Measurements from ENCODE around the gene AMIGO3.
"Not testable (repeated sequence)": the region's sequence is repeated elsewhere in the genome, so short reads cannot be mapped to it uniquely, and the experiment has no call there.

The AMIGO3 gene

DNA sequence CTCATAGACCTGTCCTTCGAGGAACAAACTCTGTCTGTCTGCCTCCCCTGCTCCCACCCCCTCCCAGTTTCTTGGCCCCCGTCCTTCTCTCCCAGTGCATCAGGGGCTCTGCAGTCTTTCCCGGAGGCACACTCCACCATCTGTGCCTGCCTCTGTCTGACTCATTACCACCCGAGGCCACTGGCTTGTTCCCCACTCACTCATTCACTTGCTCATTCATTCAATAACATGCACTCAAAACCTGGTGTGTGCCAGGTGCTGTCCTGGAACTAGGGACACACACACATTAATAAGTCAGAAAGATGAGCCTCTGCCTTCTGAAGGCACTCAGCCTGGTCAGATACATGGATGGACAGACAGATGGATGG lies 12.4 kb downstream of the AMIGO3 start:
- no peak for DNase-seq

DNA sequence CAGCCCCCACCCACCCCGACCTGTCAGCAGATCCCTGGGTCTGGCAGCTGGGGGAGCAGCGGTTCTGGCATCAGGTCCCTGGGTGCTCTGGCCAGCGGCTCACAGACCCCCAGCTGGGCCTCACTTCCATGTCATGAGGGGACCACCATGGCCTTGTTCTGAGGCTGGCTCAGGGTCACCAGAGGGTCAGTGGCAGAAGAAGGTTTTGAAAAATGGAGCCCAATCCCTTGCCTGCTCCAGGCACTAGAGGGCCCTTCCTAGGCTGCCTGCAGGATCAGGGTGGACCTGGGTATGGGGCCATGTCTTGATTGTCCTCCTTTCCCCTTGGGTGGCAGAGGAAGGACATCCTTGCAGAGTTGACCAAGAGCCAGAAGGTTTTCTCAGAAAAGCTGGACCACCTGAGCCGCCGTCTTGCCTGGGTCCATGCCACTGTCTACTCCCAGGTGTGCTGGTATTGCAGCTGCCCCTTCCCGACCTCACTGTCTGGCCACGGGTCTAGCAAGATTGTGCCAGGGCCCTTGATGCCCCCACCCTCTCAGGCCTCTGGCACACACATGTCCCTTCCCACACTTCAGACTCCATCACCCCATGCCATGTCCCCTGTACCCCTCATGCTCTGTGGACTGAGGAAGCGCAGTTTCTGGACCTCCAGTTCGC lies 12.9 kb downstream of the AMIGO3 start:
- no peak for DNase-seq

DNA sequence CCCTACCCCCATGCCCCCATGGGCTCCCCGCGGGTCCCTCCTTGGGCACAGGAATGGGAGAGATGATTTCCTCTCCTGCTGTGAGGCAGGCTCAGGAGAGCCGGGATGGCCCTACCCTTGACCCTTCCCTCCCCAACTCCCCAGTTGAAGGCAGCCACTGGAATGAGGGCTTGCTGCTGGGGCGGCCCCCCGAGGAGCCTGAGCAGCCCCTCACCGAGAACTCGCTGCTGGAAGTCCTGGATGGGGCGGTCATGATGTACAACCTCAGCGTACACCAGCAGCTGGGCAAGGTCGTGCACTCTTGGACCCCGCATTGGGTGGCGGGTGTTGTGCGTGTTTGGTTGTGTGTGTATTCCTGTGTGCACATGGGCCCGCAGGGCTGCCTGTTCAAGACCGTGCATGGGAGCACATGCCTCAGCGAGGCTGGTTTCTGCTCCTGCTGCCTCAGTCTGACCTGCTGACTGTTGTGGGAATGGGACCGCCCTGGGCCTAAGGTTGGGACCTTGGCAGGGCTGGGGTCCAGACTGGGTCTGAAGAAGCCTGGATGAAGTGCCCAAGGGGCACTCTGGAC lies 14.0 kb downstream of the AMIGO3 start:
- DNase-seq = no peak

DNA sequence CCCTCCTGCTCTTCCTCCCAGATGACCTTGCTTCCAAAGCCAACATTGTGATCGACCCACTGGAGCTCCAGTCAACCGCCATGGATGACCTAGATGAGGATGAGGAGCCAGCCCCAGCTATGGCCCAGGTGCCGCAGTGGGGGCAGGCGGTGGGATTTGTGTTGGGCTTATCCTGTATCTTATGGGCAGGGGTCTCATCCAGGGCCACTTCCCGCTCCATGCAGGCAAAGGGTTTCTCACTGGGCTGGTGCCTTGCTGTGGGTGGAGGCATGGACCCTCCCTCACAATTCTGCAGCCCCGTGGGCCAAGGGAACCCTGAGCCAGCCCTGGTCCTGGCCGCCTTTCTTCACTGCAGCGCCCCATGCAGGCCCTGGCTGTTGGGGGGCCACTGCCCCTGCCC lies 14.9 kb downstream of the AMIGO3 start:
- no peak for DNase-seq

DNA sequence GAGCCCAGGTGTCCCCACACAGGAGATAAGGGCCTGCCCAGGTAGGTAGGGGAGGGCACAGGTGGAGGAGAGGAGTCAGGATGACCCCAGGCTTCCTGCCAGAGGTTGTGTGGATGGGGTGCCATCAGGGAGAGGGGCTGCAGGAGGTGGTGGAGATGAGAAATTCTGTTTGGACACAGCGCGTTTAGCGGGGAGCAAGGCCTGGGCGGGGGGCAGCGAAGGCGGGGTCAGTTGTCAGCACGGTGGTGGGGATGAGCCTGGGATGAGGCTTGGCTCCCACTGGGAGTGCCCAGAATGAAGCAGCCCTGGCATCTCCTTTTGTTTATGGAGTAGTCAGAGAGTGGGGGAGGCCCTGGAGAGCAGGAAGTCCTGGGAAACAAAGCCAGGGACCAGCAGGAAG lies 15.5 kb downstream of the AMIGO3 start:
- DNase-seq = no peak

DNA sequence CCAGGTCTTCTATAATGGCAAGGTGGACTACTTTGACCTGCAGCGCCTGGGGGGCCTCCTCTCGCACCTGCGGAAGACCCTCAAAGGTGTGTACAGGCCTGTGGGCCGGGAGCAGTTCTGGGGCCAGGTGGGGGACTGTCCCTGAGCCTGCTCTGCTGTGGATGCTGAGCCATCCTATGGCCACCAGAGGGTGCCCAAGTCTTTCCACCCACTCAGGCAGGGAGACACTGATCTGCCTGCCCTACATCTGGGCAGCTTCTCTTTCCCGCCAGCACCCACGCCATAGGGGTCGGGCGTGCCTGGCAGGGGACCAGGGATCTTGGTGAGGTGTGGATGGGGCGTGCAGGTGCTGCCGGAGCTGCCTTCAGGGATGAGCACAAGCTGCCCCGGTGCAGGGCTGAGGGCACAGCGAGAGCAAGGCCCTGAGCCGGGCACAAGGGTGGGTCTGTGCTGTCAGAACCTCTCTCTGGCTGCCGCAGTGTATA lies 16.0 kb downstream of the AMIGO3 start:
- DNase-seq = peak; percentile 71

DNA sequence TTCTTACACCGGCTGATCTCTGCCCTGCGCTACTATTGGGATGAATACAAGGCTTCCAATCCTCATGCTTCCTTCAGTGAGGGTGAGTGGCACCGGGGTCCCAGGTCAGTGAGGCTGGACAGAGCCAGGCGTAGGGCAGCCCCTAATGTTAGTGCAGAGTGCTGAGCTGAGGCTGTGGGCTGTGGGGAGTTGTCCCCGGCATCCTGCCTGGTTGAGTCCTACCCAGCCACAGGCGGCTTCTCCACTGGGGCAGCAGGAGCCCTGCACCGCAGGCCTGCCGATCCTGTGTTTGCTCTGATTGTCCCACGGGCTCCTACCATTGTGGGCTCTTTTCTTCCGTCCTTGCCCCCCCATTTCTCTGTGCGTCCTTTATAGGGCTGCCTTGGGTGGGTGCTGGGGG lies 16.8 kb downstream of the AMIGO3 start:
- DNase-seq = no peak

DNA sequence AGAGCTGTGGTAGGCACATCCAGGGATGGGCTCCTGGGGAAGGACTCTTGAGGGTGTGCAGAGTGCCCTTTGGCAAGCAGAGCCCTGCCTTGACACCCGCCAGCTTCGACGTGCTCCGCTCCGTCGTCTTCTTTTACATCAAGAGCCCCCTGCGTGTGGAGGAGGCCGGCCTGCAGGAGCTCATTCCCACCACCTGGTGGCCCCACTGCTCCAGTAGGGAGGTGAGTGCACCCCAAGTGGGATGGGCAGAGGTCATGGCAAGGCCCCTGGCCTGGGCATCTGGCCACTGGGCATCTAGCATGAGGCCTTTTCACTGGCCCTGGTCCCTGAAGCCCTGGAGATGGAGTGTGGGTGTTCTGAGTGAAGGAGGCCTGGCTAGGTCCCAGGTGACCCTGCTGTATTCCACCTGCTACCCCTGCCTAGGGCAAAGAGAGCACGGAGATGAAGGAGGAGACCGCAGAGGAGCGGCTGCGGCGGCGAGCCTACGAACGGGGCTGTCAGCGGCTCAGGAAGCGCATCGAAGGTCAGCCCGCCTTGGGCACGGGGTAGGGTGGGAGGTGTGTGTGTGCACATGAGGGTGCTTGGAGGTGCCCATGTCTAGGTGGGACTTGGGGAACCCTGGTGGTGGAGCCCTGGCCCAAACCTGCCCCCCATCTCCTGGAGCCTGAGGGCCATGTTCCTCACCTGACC lies 18.0 kb downstream of the AMIGO3 start:
- no peak for DNase-seq

DNA sequence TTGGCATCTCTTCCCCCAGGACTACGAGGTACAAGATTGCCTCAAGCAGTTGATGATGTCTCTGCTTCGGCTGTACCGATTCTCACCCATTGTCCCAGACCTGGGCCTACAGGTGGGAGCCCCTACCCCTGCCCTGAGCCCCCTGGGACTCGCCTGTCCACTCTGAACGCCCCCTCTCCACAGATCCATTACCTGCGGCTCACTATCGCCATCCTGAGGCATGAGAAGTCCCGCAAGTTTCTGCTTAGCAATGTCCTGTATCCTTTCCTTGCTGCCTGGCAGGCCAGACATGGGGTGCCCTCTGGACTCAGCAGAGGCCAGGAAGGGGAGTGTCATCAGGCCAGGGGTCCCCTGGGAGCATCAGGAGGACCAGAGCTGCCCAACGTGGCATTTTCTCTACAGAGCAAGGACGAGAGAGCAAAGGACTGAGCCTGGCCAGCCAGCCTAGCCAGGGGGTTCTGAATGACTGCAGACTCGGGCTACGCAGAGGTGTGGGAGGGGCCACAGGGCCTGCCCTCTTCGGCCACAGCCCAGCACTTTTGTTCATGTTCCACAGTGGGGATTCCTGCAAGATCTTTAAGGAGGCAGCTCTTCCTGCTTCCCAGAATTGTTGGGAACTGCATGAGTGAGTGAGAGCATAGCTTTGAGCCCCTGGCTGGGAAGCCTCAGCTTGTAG lies 18.9 kb downstream of the AMIGO3 start:
- DNase-seq = no peak

DNA sequence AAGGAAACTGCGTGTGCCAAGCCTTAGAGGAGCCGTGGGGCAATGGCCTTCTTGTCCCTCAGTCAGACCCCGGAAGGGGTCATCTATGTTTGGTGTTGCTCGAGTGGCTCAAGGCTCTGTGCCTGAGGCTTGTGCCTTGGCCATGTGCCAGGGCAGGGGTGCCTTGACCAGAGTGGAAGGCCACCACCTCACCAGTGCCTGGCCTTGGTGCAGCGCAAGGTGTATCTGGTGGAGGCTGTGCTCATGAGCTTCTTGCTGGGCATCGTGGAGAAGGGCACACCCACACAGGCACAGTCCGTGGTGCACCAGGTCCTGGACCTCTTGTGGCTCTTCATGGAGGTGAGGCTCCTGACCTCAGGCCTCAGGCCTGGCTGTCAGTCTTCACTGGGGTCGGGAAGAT lies 19.5 kb downstream of the AMIGO3 start:
- no peak for DNase-seq

DNA sequence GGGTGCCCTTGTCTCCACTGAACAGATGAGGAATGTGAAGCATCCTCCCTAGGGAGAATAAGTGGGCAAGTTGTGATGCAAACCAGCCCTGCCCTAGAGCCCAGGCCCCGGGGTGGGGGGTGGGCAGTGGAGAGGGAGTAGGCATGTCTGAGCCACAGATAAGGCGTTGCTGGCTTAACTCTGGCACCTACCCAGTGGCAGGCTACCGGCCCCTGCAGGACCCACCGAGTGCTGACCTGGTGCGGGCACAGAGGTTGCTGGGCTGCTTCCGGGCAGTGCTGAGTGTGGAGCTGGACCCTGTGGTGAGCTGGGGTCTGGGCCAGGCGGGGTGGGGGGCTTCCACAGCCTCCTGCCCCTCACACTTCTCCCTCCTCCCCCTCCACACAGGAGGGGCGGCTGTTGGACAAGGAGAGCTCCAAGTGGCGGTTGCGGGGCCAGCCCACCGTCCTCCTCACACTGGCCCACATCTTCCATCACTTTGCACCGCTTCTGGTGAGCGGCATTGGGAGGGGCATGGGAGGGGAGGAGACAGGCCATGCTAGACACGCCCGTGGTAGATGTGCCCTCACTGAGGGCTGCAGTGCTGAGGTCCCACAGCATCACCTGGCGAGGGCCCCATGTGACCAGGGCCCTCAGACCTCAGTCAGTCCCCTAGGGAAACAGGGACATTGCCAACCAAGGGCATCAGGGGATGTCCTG lies 20.1 kb downstream of the AMIGO3 start:
- no peak for DNase-seq

DNA sequence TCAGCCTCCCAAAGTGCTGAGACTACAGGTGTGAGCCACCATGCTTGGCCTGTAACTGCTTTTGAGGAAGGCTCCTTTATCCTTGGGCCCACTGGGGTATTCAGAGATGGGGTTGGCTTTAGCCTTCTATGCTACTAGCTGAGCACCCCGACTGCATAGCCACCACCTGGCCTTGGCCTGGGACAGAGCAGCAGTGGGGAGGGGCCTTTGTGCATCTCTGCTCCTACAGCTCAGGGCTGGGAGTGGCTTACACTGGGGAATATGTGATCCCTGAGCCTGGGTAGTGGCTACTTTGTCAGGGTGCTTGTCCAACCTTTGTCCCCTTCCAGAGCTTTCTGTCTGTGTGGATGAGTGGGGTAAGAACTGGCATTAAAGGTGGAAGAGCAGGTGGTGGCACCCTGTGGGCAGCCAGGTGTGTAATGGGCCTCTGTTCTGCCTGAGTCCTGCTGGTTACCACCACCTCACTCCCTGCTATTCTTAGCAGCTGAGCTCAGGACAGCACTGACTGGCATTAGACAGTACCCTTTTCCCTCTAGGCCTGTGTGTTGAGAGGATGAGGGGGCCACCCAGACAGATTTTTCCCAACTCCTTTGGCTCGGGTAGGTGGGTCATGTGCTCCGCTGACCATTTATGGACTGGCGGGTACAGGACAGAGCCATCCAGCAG lies 24.0 kb downstream of the AMIGO3 start:
- DNase-seq = not testable (repeated sequence)

DNA sequence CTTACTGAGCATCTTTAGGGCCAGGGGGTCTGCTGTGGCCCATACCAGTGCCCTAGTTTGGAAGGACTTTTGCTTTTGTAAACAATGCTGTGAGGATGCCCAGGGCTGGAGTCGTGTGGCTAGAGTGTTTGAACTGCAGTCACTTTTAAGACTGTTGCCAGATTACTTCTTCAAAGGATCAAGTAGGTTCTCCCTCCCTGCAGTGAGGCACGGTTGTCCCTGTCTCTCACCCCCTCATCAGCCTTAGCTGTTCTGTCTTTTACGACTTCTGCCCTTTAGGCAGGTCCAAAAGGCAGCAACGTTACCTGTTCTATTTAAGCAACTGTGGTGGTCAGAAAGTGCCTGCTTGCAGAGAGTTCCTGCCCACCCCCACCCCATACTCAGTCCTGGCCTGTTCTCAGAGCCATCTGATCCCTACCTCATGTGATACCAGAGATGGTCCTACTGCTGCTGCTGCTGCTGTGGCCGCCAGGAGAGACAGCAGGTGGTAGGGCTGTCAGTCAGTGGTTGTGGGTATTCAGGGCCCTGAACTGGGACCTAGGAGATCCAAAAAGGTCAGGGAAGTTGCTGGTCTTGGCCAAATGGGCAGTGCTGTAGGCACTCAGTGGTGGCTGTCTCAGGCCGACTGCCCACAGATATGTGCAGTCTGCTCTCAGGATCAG lies 24.9 kb downstream of the AMIGO3 start:
- DNase-seq = not testable (repeated sequence)

DNA sequence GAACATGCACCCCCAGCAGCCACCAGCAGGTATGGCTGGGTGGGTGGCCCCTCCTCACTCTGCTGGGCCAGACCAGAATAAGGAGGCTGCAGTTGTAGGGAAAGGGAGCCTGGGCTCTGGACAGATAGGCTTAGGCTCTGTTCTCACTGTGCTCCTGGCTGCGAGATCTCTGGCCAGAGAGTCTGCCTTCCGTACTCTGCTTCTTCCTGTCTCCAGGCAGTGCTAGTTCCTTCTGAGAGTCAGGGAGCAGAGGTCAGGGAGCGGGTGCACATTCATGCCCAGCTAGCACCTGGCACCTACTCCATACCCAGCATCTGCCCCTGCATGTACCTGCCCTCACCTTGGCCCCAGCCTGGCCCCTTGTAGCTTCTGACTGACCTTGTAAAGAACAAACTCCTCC lies 28.0 kb downstream of the AMIGO3 start:
- not testable (repeated sequence) for DNase-seq

DNA sequence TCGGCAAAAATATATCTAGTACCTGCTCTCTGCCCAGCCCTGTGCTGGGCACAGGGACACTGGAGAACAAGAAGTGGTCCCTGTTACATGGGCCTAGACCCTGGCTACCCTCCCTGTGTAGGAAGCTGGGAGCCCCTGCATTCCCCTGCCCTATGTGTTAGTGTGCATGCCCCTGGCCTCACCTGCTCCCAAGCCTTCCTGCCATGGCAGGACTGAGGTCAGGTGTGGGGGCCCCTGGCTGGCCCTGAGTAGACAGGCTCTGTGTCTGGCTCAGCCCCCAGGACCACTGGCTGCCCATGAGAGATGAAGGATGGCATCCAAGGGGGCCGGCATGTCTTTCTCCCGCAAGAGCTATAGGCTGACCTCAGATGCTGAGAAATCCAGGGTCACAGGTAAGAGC lies 28.6 kb downstream of the AMIGO3 start:
- not testable (repeated sequence) for DNase-seq

DNA sequence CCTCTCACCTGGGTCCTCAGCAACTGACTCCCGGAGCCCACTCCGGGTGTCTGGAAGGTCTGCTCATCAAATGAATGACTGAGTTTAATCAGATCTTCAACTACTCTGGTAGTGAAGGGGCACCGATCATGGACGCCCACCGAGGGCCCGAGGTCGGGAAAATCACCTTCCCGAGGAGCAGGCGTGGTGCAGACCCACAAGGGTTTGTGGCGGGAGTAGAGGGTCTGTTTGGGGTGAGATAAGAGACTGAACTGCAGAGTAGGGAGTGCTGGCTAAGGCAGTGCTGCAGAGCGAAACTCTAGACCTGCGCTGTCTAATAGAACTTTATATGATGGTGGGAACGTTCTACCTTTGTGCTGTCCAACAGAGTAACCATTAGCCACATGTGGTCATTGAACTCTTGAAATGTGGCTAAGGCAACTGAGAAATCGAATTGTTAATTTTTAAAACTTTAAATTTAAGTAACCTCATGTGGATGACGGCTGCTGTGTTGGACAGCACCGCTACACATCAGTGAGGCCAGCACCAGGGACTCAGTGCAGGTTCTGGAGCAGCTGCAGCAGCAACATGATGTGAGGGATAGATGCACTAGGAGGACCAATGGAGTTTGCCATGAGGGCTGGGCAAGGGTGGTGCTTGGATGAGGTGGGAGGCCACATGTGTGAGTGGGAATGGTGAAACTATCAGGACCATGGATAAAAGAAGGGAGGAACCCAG lies 29.4 kb downstream of the AMIGO3 start:
- DNase-seq = not testable (repeated sequence)

DNA sequence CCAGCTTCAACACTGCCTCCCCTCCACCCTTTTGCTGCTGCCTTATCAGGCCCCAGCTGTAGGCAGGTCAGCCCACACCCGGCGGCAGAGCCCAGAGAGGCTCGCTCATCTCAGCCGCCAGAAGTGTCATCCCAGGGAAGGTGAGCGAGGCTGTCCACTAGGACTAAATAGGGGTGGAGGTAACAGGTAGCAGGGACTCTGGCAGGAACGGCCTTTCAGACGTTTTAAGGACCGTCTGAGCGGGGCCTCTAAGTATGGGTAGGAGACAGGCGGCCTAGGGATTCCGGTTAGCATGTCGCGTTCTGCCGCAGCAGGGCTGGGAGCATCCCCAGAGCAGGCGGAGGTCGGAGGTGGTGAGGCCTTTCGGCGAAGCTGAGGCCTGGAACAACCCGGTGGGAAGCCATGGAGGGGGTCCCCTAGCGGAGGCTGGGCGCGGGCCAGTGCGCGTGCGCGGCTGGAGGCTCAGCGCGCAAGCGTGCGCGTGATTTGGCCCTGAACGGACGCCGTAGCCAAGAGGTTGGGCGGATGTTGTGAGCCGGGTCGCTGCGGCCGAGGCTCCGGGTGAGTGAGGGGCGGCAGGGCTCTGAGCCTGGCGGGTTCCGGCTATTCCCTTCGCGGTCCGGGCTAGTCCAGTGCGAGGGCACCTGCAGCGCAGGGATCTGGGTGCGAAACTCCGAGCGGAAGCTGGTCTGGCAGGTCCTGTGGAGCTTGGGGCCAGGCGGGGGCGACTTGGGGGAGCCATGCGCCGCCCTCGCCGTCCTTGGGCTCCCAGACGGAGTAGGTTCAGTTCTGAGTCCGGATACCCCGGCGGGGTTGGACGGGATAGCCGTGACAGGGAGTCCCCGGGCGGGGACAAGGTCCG lies 30.2 kb downstream of the AMIGO3 start, which contains the start of the genes MST1 and RNF123:
TSS of gene MST1 (minus strand) at position 429 of the 862 bp plus-strand sequence. CDS start 783 bp downstream, outside the sequence.
TSS of gene RNF123 (plus strand) at position 512 of the 862 bp plus-strand sequence. CDS start 1,609 bp downstream, outside the sequence.
- DNase-seq = peak; percentile 96

DNA sequence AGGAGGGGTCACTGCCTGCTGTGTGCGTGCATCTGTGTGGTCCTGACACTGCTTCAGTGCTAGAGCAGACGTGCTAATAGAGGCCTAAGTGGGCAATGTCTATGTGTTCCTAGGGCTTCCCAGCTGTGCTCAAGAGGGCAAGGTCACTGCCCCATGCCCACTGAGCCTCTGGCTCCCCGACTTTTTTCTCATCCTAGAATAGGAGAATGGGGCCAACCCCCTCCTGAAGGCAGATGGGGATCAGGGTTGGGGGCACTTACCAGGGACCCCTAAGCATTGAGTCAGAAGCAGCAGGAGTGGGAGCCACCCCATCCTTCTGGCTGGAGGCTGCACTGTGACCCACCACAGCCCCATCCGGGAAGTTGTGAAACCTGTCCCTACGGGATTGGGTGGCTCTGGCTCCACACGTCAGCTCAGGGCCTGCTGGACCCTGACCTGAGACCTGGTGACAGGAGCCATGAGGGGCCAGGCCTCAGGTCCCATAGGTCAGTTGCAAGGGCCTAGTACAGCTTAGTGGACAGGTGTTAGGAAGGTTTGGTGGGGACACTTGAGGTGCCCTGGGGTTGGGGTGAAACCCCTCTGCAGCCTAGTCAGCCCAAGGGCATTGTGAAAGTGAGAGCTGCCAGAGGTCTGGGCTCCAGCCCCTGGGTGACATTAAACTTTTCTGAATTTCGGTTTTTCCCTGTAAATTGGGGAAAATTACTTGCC lies 31.0 kb downstream of the AMIGO3 start:
- peak; percentile 31 for DNase-seq

DNA sequence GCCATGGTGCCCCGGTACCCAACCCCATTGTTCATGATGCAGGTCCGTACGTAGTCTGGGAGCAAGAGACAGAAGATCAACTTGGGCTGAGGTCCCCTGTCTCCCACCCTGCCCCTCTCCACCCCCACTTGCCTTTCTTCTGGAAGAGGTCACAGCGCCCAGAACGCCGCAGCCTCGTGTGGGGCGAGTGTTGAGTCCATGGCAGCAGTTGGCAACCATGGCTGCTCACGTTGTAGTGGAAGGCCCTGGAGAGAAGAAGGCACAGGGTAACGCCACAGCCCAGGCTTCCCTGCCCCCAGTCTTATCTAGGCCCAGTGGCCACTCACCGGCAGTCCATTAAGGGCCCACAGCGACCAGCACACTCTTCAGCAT lies 32.1 kb downstream of the AMIGO3 start:
- DNase-seq = not testable (repeated sequence)
